Liver (tissue), 9 donors: ENCODE measurements around the gene PIP4K2B. TPM values are rescaled to one million over a fixed set of nuclear protein-coding genes. Genes with fewer than 3 reads are reported as not detected.

Experiments used
- DNase-seq: peaks from one replicate; pipeline ENCODE4 v3.0.0-alpha.2; 2017; ENCODE audit warnings: low spot score
- H3K27ac ChIP-seq, 2 donors: one replicate each; pipeline ENCODE4 v1.7.0; 2013; ENCODE audit warnings: inconsistent platforms in 2 of 2, low read length in 2 of 2, control low read depth in 1 of 2, low read depth in 1 of 2, mild to moderate bottlenecking in 1 of 2
- H3K27me3 ChIP-seq, 4 donors: one replicate each; pipeline versions ENCODE4 v1.6.1 to v1.7.0; 2013; ENCODE audit warnings: low read length in 3 of 4, inconsistent platforms in 1 of 4, mild to moderate bottlenecking in 1 of 4, moderate library complexity in 1 of 4; ENCODE audit not compliant: control insufficient read depth in 4 of 4, insufficient read depth in 4 of 4
- H3K36me3 ChIP-seq, 4 donors: one replicate each; pipeline versions ENCODE4 v1.6.1 to v1.7.0; 2013; ENCODE audit warnings: low read length in 3 of 4, mild to moderate bottlenecking in 3 of 4, low read depth in 1 of 4, moderate library complexity in 1 of 4; ENCODE audit not compliant: control insufficient read depth in 4 of 4, insufficient read depth in 3 of 4
- H3K4me1 ChIP-seq, 4 donors: one replicate each; pipeline versions ENCODE4 v1.6.1 to v1.7.0; 2013; ENCODE audit warnings: low read length in 3 of 4, mild to moderate bottlenecking in 3 of 4, moderate library complexity in 1 of 4; ENCODE audit not compliant: control insufficient read depth in 4 of 4, insufficient read depth in 4 of 4
- H3K4me3 ChIP-seq, 3 donors: one replicate each; pipeline versions ENCODE4 v1.6.1 to v1.7.0; 2013; ENCODE audit warnings: low read length in 3 of 3, control low read depth in 1 of 3, low read depth in 1 of 3, mild to moderate bottlenecking in 1 of 3
- H3K9ac ChIP-seq, 2 donors: one replicate each; pipeline ENCODE4 v1.7.0; 2013; ENCODE audit warnings: low read length in 2 of 2, mild to moderate bottlenecking in 2 of 2, moderate library complexity in 2 of 2, control low read depth in 1 of 2, low read depth in 1 of 2
- H3K9me3 ChIP-seq, 4 donors: one replicate each; pipeline versions ENCODE4 v1.6.1 to v1.7.0; 2013; ENCODE audit warnings: low read length in 3 of 4; ENCODE audit not compliant: control insufficient read depth in 4 of 4
- EGR1 ChIP-seq, 2 donors: IDR thresholded peaks; 2 replicates each; pipeline ENCODE4 v1.6.1; 2016 to 2018; ENCODE audit warnings: antibody characterized with exemption in 2 of 2, low read depth in 2 of 2
- FOXA1 ChIP-seq: IDR thresholded peaks from 2 replicates; pipeline ENCODE4 v1.6.1; 2016; ENCODE audit warnings: antibody characterized with exemption
- FOXA2 ChIP-seq: IDR thresholded peaks from 2 replicates; pipeline ENCODE4 v1.6.1; 2016; ENCODE audit warnings: antibody characterized with exemption
- GABPA ChIP-seq, 2 donors: IDR thresholded peaks in 1 of 2; conservative IDR thresholded peaks in 1 of 2; 2 replicates each; pipeline ENCODE4 v1.6.1; 2016; ENCODE audit warnings: antibody characterized with exemption in 2 of 2, mild to moderate bottlenecking in 1 of 2, moderate library complexity in 1 of 2
- HNF4A ChIP-seq, 2 donors: conservative IDR thresholded peaks; 2 replicates each; pipeline ENCODE4 v1.6.1; 2016; ENCODE audit warnings: antibody characterized with exemption in 2 of 2, mild to moderate bottlenecking in 2 of 2
- HNF4G ChIP-seq: IDR thresholded peaks from 2 replicates; pipeline ENCODE4 v1.6.1; 2016; ENCODE audit warnings: antibody characterized with exemption
- JUND ChIP-seq, 2 donors: IDR thresholded peaks; 2 replicates each; pipeline ENCODE4 v1.6.1; 2016; ENCODE audit warnings: antibody characterized with exemption in 2 of 2
- MAX ChIP-seq: IDR thresholded peaks from 2 replicates; pipeline ENCODE4 v1.6.1; 2016; ENCODE audit warnings: antibody characterized with exemption
- NR2F2 ChIP-seq: IDR thresholded peaks from 2 replicates; pipeline ENCODE4 v1.6.1; 2016; ENCODE audit warnings: antibody characterized with exemption
- RAD21 ChIP-seq, 2 donors: IDR thresholded peaks; 2 replicates each; pipeline ENCODE4 v1.6.1; 2016; ENCODE audit warnings: antibody characterized with exemption in 2 of 2, mild to moderate bottlenecking in 2 of 2
- REST ChIP-seq: IDR thresholded peaks from 2 replicates; pipeline ENCODE4 v1.6.1; 2016; ENCODE audit warnings: antibody characterized with exemption, mild to moderate bottlenecking
- RXRA ChIP-seq, 2 donors: IDR thresholded peaks; 2 replicates each; pipeline ENCODE4 v1.6.1; 2017 to 2018; ENCODE audit warnings: antibody characterized with exemption in 2 of 2, mild to moderate bottlenecking in 1 of 2
- SP1 ChIP-seq: IDR thresholded peaks from 2 replicates; pipeline ENCODE4 v1.6.1; 2018; ENCODE audit warnings: antibody characterized with exemption, mild to moderate bottlenecking
- TAF1 ChIP-seq: conservative IDR thresholded peaks from 2 replicates; pipeline ENCODE4 v1.6.1; 2016; ENCODE audit warnings: antibody characterized with exemption, mild to moderate bottlenecking
- YY1 ChIP-seq: IDR thresholded peaks from 2 replicates; pipeline ENCODE4 v1.6.1; 2016; ENCODE audit warnings: antibody characterized with exemption, mild to moderate bottlenecking
- WGBS: extraction: QIAGEN DNeasy Blood & Tissue Kit; methylation state at CpG from one replicate; pipeline ENCODE4 v1.1.7; 2013; 5-methylcytosine and 5-hydroxymethylcytosine counted together
- polyA plus RNA-seq, 2 donors: library from polyadenylated mRNA; stranded (reverse) in 1 of 2; unstranded in 1 of 2; fragments of 200-250 nt in 1 of 2; fragments of >200 nt in 1 of 2; fragmentation: Nextera tagmentation in 1 of 2; extraction: Ambion mirVana in 1 of 2; gene quantifications; one replicate each; pipeline versions ENCODE4 v1.2.1 to v1.2.3, GENCODE V29; 2013 to 2015
- total RNA-seq, 2 donors: library from RNA; depleted of rRNA; stranded (reverse); fragments of >200 nt; gene quantifications; one replicate each; pipeline ENCODE4 v1.2.3, GENCODE V29; 2014
- TF ChIP-seq, protein P1 (sequence below): fragments of 150-350 bp; IDR thresholded peaks from 2 replicates; pipeline ENCODE4 v1.5.1; 2017; ENCODE audit warnings: improper control_type of control experiment, low read depth, low read length; ENCODE audit not compliant: missing input control
- TF ChIP-seq, protein P2 (sequence below): IDR thresholded peaks from 2 replicates; pipeline ENCODE4 v1.6.1; 2016; ENCODE audit warnings: antibody characterized with exemption
- TF ChIP-seq, protein P3 (sequence below): IDR thresholded peaks from 2 replicates; pipeline ENCODE4 v1.6.1; 2016; ENCODE audit warnings: antibody characterized with exemption
- donor health status: healthy.
- donor health status: healthy.
- donor health status: healthy.
- donor health status: healthy.
- donor health status: healthy.

PIP4K2B gene
- total and polyA plus RNA-seq, 4 donors: 2.4 to 21.5 (median 13.6) TPM

DNA sequence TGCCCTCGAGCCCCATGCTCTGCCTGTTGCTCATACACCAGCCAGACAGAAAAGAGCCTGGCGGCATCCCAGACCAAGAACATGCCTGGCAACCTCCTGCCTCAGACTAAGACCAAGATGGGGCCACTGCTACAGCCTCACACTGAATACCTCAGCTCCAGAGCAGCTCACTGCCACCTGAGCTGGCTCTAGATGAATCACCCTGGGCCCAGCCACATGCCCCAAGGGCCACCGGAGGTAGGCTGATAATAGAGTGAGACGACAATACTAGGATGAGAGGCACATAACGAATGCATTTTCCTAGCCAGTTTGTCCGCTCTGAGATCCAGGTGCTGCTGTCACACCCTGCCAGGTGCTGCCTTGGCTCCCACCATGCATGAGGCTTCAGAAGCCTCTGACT, 13.0 kb downstream of the PIP4K2B start (continued):
- no peak for TF ChIP-seq REST
- no peak for TF ChIP-seq RXRA (IDR thresholded peaks at IDR 0.05)
- TF ChIP-seq, protein P1, sequence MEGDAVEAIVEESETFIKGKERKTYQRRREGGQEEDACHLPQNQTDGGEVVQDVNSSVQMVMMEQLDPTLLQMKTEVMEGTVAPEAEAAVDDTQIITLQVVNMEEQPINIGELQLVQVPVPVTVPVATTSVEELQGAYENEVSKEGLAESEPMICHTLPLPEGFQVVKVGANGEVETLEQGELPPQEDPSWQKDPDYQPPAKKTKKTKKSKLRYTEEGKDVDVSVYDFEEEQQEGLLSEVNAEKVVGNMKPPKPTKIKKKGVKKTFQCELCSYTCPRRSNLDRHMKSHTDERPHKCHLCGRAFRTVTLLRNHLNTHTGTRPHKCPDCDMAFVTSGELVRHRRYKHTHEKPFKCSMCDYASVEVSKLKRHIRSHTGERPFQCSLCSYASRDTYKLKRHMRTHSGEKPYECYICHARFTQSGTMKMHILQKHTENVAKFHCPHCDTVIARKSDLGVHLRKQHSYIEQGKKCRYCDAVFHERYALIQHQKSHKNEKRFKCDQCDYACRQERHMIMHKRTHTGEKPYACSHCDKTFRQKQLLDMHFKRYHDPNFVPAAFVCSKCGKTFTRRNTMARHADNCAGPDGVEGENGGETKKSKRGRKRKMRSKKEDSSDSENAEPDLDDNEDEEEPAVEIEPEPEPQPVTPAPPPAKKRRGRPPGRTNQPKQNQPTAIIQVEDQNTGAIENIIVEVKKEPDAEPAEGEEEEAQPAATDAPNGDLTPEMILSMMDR: no peak
- TF ChIP-seq GABPA (IDR thresholded peaks at IDR 0.05 in 1 of 2, conservative IDR thresholded peaks at IDR 0.05 in 1 of 2): no peak
- no peak for TF ChIP-seq RAD21 (IDR thresholded peaks at IDR 0.05)

- Histone ChIP-seq H3K4me3 (no peak overlapping the region), H3K9ac (no peak overlapping the region), H3K36me3 (peaks cover 17 to 75% (median 53%) of the 10 kb centered on the region in 4 donors), H3K27me3 (no peaks in the 10 kb centered on the region), H3K27ac (no peak overlapping the region), H3K4me1 (no peaks in the 10 kb centered on the region), H3K9me3 (no peaks in the 10 kb centered on the region)
- WGBS: 96% methylated on average over 3 of the region's 3 CpGs
- no peak for DNase-seq
- TF ChIP-seq HNF4G (no peak), RAD21 (IDR thresholded peaks at IDR 0.05) (no peak), YY1 (no peak), EGR1 (IDR thresholded peaks at IDR 0.05; ENCODE audit: low read depth in 2 of 2) (no peak), GABPA (IDR thresholded peaks at IDR 0.05 in 1 of 2, conservative IDR thresholded peaks at IDR 0.05 in 1 of 2) (no peak), TAF1 (no peak), RXRA (IDR thresholded peaks at IDR 0.05) (no peak), FOXA2 (no peak), SP1 (no peak), REST (no peak), JUND (IDR thresholded peaks at IDR 0.05) (no peak), NR2F2 (no peak), HNF4A (conservative IDR thresholded peaks at IDR 0.05) (no peak), MAX (no peak), FOXA1 (no peak)
- TF ChIP-seq, protein P2, sequence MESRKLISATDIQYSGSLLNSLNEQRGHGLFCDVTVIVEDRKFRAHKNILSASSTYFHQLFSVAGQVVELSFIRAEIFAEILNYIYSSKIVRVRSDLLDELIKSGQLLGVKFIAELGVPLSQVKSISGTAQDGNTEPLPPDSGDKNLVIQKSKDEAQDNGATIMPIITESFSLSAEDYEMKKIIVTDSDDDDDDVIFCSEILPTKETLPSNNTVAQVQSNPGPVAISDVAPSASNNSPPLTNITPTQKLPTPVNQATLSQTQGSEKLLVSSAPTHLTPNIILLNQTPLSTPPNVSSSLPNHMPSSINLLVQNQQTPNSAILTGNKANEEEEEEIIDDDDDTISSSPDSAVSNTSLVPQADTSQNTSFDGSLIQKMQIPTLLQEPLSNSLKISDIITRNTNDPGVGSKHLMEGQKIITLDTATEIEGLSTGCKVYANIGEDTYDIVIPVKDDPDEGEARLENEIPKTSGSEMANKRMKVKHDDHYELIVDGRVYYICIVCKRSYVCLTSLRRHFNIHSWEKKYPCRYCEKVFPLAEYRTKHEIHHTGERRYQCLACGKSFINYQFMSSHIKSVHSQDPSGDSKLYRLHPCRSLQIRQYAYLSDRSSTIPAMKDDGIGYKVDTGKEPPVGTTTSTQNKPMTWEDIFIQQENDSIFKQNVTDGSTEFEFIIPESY: no peak
- TF ChIP-seq, protein P3, sequence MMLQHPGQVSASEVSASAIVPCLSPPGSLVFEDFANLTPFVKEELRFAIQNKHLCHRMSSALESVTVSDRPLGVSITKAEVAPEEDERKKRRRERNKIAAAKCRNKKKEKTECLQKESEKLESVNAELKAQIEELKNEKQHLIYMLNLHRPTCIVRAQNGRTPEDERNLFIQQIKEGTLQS: no peak
- TF ChIP-seq, protein P1: no peak
Measured at GRCh38 chr17:38783227-38783626, 16.1 kb downstream of the PIP4K2B start.
